A549 (cell line): Measurements from ENCODE around the gene SGIP1. TPM values are rescaled to one million over a fixed set of nuclear protein-coding genes. Genes with fewer than 3 reads are reported as not detected.

Experiments used
- ATAC-seq, 2 experiments: fragments of 200-7000 bp in 1 of 2; fragments of >200 bp in 1 of 2; cut with Nextera tagmentation in 1 of 2; cut with Tn5 transposase in 1 of 2; 3 replicates each; pipeline versions ENCODE4 v1.8.0 to v1.9.1; 2018 to 2020; ENCODE audit warnings: mild to moderate bottlenecking in 1 of 2, moderate library complexity in 1 of 2
- CTCF ChIA-PET: fragments of 300-600 bp; sonication (Branson Sonifier 250); formaldehyde crosslinking; extraction: SDS; loops from one replicate; lab custom pipeline; 2021; ENCODE audit warnings: antibody characterized with exemption, inconsistent platforms; lab: Yijun Ruan, JAX
- POLR2A ChIA-PET: fragments of 350-600 bp; formaldehyde crosslinking; extraction: SDS; loops from one replicate; lab custom pipeline; 2021; ENCODE audit warnings: antibody characterized with exemption, inconsistent platforms; lab: Yijun Ruan, JAX
- DNase-seq, 2 experiments: peaks; one replicate each; pipeline versions ENCODE4 v3.0.0 to v3.0.0-alpha.2; 2011 to 2016; ENCODE audit warnings: low read depth in 1 of 2, low spot score in 1 of 2
- FAIRE-seq: peaks from 2 replicates; lab custom pipeline; 2011; peaks lifted over from hg19 to GRCh38; lab: Jason Lieb, UNC
- H3K27ac ChIP-seq, 2 experiments: fragments of >200 bp; sonication (Bioruptor Twin); formaldehyde crosslinking; 3 replicates each; pipeline ENCODE4 v1.5.1; 2016 to 2017
- H3K4me1 ChIP-seq: fragments of >200 bp; sonication (Bioruptor Twin); formaldehyde crosslinking; 3 replicates; pipeline ENCODE4 v1.6.1; 2016
- H3K4me2 ChIP-seq: fragments of >200 bp; sonication (Bioruptor Twin); formaldehyde crosslinking; 3 replicates; pipeline ENCODE4 v1.6.1; 2016
- H3K4me3 ChIP-seq: fragments of >200 bp; sonication (Bioruptor Twin); formaldehyde crosslinking; 3 replicates; pipeline ENCODE4 v1.5.1; 2016
- H3K9me3 ChIP-seq: fragments of >200 bp; sonication (Bioruptor Twin); formaldehyde crosslinking; 3 replicates; pipeline ENCODE4 v1.6.1; 2016
- BHLHE40 ChIP-seq: IDR thresholded peaks from 2 replicates; pipeline ENCODE4 v1.6.1; 2012; ENCODE audit warnings: low read depth, low read length, inconsistent platforms
- CBX2 ChIP-seq: fragments of 200-600 bp; sonication (generic); IDR thresholded peaks from 2 replicates; pipeline ENCODE4 v1.6.1; 2016; ENCODE audit warnings: low read depth, mild to moderate bottlenecking, borderline replicate concordance
- CBX8 ChIP-seq: fragments of 200-600 bp; sonication (generic); IDR thresholded peaks from 2 replicates; pipeline ENCODE4 v1.6.1; 2016
- EHF ChIP-seq: fragments of 250-450 bp; sonication (Bioruptor Pico); IDR thresholded peaks from 2 replicates; pipeline ENCODE4 v1.5.0; 2020; ENCODE audit warnings: mild to moderate bottlenecking
- EP300 ChIP-seq, 2 experiments: fragments of >200 bp; sonication (Bioruptor Twin); formaldehyde crosslinking; IDR thresholded peaks; 2 replicates in 1 of 2; 3 replicates in 1 of 2; pipeline ENCODE4 v1.6.1; 2016 to 2017
- GATA3 ChIP-seq: IDR thresholded peaks from 2 replicates; pipeline ENCODE4 v1.6.1; 2012; ENCODE audit warnings: borderline replicate concordance
- HEYL ChIP-seq: fragments of 250-450 bp; sonication (Bioruptor Pico); IDR thresholded peaks from 2 replicates; pipeline ENCODE4 v1.8.0; 2021; ENCODE audit warnings: mild to moderate bottlenecking, moderate library complexity
- HOXA7 ChIP-seq: fragments of 250-450 bp; sonication (Bioruptor Pico); IDR thresholded peaks from 2 replicates; pipeline ENCODE4 v1.5.0; 2020; ENCODE audit warnings: mild to moderate bottlenecking, moderate library complexity
- HOXB5 ChIP-seq: fragments of 250-450 bp; sonication (Bioruptor Pico); IDR thresholded peaks from 2 replicates; pipeline ENCODE4 v1.5.0; 2020; ENCODE audit warnings: mild to moderate bottlenecking, moderate library complexity
- JUN ChIP-seq, 2 experiments: fragments of >200 bp; sonication (Bioruptor Twin); formaldehyde crosslinking; IDR thresholded peaks; 2 replicates in 1 of 2; 3 replicates in 1 of 2; pipeline ENCODE4 v1.6.1; 2016 to 2017
- JUNB ChIP-seq: fragments of >200 bp; sonication (Bioruptor Twin); formaldehyde crosslinking; IDR thresholded peaks from 2 replicates; pipeline ENCODE4 v1.6.1; 2016
- KDM1A ChIP-seq: fragments of 200-600 bp; sonication (generic); IDR thresholded peaks from 2 replicates; pipeline ENCODE4 v1.6.1; 2016; ENCODE audit warnings: low read depth, mild to moderate bottlenecking
- MAZ ChIP-seq: fragments of 150-350 bp; IDR thresholded peaks from 2 replicates; pipeline ENCODE4 v1.6.1; 2014; ENCODE audit warnings: antibody characterized with exemption, low read depth, low read length, borderline replicate concordance
- MYC ChIP-seq: IDR thresholded peaks from 2 replicates; pipeline ENCODE4 v1.6.1; 2012; ENCODE audit warnings: mild to moderate bottlenecking, inconsistent platforms, low read length, improper control_type of control experiment, borderline replicate concordance
- NPAS2 ChIP-seq: fragments of 250-450 bp; sonication (Bioruptor Pico); IDR thresholded peaks from 2 replicates; pipeline ENCODE4 v1.8.0; 2022; ENCODE audit warnings: mild to moderate bottlenecking, moderate library complexity, borderline replicate concordance
- NR3C1 ChIP-seq: fragments of >200 bp; sonication (Bioruptor Twin); formaldehyde crosslinking; IDR thresholded peaks from 3 replicates; pipeline ENCODE4 v1.6.1; 2017
- RAD21 ChIP-seq, 2 experiments: fragments of >200 bp in 1 of 2; sonication (Bioruptor Twin) in 1 of 2; formaldehyde crosslinking in 1 of 2; IDR thresholded peaks in 1 of 2; conservative IDR thresholded peaks in 1 of 2; 2 replicates in 1 of 2; 3 replicates in 1 of 2; pipeline ENCODE4 v1.6.1; 2012 to 2018; ENCODE audit warnings: inconsistent platforms in 1 of 2
- RARB ChIP-seq: fragments of 250-450 bp; sonication (Bioruptor Pico); IDR thresholded peaks from 2 replicates; pipeline ENCODE4 v1.8.0; 2021; ENCODE audit warnings: mild to moderate bottlenecking, moderate library complexity
- RFX5 ChIP-seq: fragments of 450-650 bp; IDR thresholded peaks from 2 replicates; pipeline ENCODE4 v1.7.1; 2014; ENCODE audit warnings: antibody characterized with exemption, mild to moderate bottlenecking, moderate library complexity
- SREBF2 ChIP-seq: fragments of 450-650 bp; IDR thresholded peaks from 2 replicates; pipeline ENCODE4 v1.6.1; 2014; ENCODE audit warnings: mild to moderate bottlenecking, moderate library complexity
- TP53 ChIP-seq: fragments of 250-450 bp; sonication (Bioruptor Pico); IDR thresholded peaks from 2 replicates; pipeline ENCODE4 v1.5.0; 2021; ENCODE audit warnings: mild to moderate bottlenecking, moderate library complexity
- ZC3H11A ChIP-seq: fragments of 450-650 bp; IDR thresholded peaks from 2 replicates; pipeline ENCODE4 v1.6.1; 2014; ENCODE audit warnings: antibody characterized with exemption, mild to moderate bottlenecking
- ZFP36 ChIP-seq: fragments of 450-650 bp; IDR thresholded peaks from 2 replicates; pipeline ENCODE4 v1.6.1; 2014; ENCODE audit warnings: borderline replicate concordance; ENCODE audit not compliant: partially characterized antibody
- WGBS: methylation state at CpG from one replicate; pipeline ENCODE4 v1.1.6; 2017; ENCODE audit errors: missing lambda C conversion rate; 5-methylcytosine and 5-hydroxymethylcytosine counted together
- polyA plus RNA-seq, 4 experiments: library from polyadenylated mRNA; depleted of rRNA in 3 of 4; stranded (reverse); fragments of >200 nt; fragmentation: RNase III in 1 of 4; extraction: RNeasy Plus Mini Kit Qiagen cat#74134 plus additional on column Dnase treatment in 1 of 4; gene quantifications; 2 replicates in 3 of 4; 3 replicates in 1 of 4; pipeline ENCODE4 v1.2.3, GENCODE V29; 2011 to 2017
- TF ChIP-seq, protein P1 (sequence below): IDR thresholded peaks from 2 replicates; pipeline ENCODE4 v1.6.1; 2012
- TF ChIP-seq, protein P2 (sequence below): fragments of >200 bp; sonication (Bioruptor Twin); formaldehyde crosslinking; IDR thresholded peaks from 3 replicates; pipeline ENCODE4 v1.5.1; 2016
- TF ChIP-seq, protein P3 (sequence below): fragments of 250-450 bp; sonication (Bioruptor Pico); IDR thresholded peaks from 2 replicates; pipeline ENCODE4 v1.5.0; 2021; ENCODE audit warnings: mild to moderate bottlenecking, moderate library complexity, borderline replicate concordance
- TF ChIP-seq, protein P4 (sequence below): fragments of 250-450 bp; sonication (Bioruptor Pico); IDR thresholded peaks from 2 replicates; pipeline ENCODE4 v1.5.0; 2020; ENCODE audit warnings: low read depth, mild to moderate bottlenecking, moderate library complexity

Gene SGIP1
- polyA plus RNA-seq, 2 of the 4 experiments (the other 2 are of a cell fraction): not detected

GRCh38 chr1:66492424-66492823 is 41.5 kb upstream of the SGIP1 start:
- TF ChIP-seq RAD21 (conservative IDR thresholded peaks at IDR 0.05 in 1 of 2, IDR thresholded peaks at IDR 0.05 in 1 of 2) (no peak), CBX8 (no peak)
- CTCF ChIA-PET: interaction anchor here (0.7 kb wide), 1 partner anchor 11 kb away, joined by 3 read pairs; no protein-coding TSS in a partner anchor
- FAIRE-seq: no peak

DNA sequence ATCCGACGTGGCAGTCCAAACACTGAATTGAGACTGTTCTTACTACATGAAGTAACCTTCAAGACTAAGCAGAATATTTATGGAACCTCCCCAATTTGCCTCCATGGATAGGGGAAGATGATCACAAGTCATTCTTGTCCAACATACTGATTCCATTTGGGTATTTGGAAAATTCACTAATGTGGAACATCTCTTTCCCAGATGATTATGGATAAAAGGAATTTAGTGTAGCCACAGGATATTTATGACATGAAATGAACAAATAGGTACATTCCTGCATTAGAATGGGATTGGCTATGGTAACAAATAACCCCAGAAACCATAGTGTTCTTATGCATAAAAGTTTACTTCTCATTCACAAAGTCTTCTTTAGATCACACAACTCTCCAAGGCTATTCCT is 40.2 kb upstream of the SGIP1 start:
- ChIA-PET CTCF (no interaction called here), POLR2A (no interaction called here)
- no peak overlapping the region for H3K4me2 ChIP-seq
- DNase-seq (no peak), FAIRE-seq (no peak), ATAC-seq (no peak)
- WGBS: 81% methylated on average over 2 of the region's 2 CpGs
- H3K27ac ChIP-seq: no peak overlapping the region
- H3K9me3 ChIP-seq: no peaks in the 10 kb centered on the region
- no peak for TF ChIP-seq JUN (IDR thresholded peaks at IDR 0.05)
- TF ChIP-seq CBX8: no peak
- TF ChIP-seq KDM1A: no peak
- no peak for TF ChIP-seq NPAS2 (CRISPR knock-in tag)
- TF ChIP-seq EP300 (IDR thresholded peaks at IDR 0.05): no peak
- TF ChIP-seq HOXA7 (CRISPR knock-in tag): no peak
- TF ChIP-seq HEYL: no peak
- TF ChIP-seq, protein P1, sequence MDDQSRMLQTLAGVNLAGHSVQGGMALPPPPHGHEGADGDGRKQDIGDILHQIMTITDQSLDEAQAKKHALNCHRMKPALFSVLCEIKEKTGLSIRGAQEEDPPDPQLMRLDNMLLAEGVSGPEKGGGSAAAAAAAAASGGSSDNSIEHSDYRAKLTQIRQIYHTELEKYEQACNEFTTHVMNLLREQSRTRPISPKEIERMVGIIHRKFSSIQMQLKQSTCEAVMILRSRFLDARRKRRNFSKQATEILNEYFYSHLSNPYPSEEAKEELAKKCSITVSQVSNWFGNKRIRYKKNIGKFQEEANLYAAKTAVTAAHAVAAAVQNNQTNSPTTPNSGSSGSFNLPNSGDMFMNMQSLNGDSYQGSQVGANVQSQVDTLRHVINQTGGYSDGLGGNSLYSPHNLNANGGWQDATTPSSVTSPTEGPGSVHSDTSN: no peak
- no peak for TF ChIP-seq MAZ
- no peak for TF ChIP-seq ZFP36
- no peak for TF ChIP-seq HOXB5 (CRISPR knock-in tag)
- TF ChIP-seq, all 56 proteins: peak for 0
- Histone ChIP-seq H3K4me1 (no peaks in the 10 kb centered on the region), H3K4me3 (no peak overlapping the region)

More at GRCh38 chr1:66492424-66492823, 41.5 kb upstream of the SGIP1 start:
- Histone ChIP-seq H3K4me3 (no peak overlapping the region), H3K4me2 (no peak overlapping the region), H3K9me3 (no peaks in the 10 kb centered on the region), H3K27ac (no peak overlapping the region), H3K4me1 (no peaks in the 10 kb centered on the region)
- no peak for DNase-seq
- ATAC-seq: no peak
- POLR2A ChIA-PET: no interaction called here
- WGBS: 39% methylated on average over 1 of the region's 1 CpG

- ChIA-PET POLR2A (no interaction called here), CTCF (interaction anchor here (1.2 kb wide), 1 partner anchor 9 kb away, joined by 3 read pairs; no protein-coding TSS in a partner anchor)
- Histone ChIP-seq H3K27ac (no peak overlapping the region), H3K4me3 (no peak overlapping the region), H3K4me1 (no peaks in the 10 kb centered on the region), H3K4me2 (no peak overlapping the region), H3K9me3 (no peaks in the 10 kb centered on the region)
- ATAC-seq (no peak), FAIRE-seq (no peak), DNase-seq (no peak)
- WGBS: 22% methylated on average over 1 of the region's 1 CpG
- TF ChIP-seq JUNB (no peak), RARB (no peak), CBX2 (no peak), MYC (no peak), GATA3 (no peak), BHLHE40 (no peak), ZC3H11A (no peak), JUN (IDR thresholded peaks at IDR 0.05) (no peak), HOXB5 (CRISPR knock-in tag) (no peak), EHF (no peak), TP53 (CRISPR knock-in tag) (no peak), RFX5 (no peak), NPAS2 (CRISPR knock-in tag) (no peak), NR3C1 (no peak), CBX8 (no peak), ZFP36 (no peak), SREBF2 (no peak)
- TF ChIP-seq, protein P2, sequence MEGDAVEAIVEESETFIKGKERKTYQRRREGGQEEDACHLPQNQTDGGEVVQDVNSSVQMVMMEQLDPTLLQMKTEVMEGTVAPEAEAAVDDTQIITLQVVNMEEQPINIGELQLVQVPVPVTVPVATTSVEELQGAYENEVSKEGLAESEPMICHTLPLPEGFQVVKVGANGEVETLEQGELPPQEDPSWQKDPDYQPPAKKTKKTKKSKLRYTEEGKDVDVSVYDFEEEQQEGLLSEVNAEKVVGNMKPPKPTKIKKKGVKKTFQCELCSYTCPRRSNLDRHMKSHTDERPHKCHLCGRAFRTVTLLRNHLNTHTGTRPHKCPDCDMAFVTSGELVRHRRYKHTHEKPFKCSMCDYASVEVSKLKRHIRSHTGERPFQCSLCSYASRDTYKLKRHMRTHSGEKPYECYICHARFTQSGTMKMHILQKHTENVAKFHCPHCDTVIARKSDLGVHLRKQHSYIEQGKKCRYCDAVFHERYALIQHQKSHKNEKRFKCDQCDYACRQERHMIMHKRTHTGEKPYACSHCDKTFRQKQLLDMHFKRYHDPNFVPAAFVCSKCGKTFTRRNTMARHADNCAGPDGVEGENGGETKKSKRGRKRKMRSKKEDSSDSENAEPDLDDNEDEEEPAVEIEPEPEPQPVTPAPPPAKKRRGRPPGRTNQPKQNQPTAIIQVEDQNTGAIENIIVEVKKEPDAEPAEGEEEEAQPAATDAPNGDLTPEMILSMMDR: no peak
- TF ChIP-seq, protein P3, sequence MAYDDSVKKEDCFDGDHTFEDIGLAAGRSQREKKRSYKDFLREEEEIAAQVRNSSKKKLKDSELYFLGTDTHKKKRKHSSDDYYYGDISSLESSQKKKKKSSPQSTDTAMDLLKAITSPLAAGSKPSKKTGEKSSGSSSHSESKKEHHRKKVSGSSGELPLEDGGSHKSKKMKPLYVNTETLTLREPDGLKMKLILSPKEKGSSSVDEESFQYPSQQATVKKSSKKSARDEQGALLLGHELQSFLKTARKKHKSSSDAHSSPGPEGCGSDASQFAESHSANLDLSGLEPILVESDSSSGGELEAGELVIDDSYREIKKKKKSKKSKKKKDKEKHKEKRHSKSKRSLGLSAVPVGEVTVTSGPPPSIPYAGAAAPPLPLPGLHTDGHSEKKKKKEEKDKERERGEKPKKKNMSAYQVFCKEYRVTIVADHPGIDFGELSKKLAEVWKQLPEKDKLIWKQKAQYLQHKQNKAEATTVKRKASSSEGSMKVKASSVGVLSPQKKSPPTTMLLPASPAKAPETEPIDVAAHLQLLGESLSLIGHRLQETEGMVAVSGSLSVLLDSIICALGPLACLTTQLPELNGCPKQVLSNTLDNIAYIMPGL (CRISPR knock-in tag): no peak
- TF ChIP-seq, protein P4, sequence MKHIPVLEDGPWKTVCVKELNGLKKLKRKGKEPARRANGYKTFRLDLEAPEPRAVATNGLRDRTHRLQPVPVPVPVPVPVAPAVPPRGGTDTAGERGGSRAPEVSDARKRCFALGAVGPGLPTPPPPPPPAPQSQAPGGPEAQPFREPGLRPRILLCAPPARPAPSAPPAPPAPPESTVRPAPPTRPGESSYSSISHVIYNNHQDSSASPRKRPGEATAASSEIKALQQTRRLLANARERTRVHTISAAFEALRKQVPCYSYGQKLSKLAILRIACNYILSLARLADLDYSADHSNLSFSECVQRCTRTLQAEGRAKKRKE (CRISPR knock-in tag): no peak
These were observed 39.5 kb upstream of the SGIP1 start for GRCh38 chr1:66494482-66494881.
